GM12874 (cell line): ENCODE results near the gene SNAP29.

ENCODE experiments used
- TF ChIP-seq, protein P1 (sequence below): IDR thresholded peaks from 2 replicates; pipeline ENCODE4 v1.5.1; 2011; ENCODE audit warnings: low read depth, mild to moderate bottlenecking, control low read depth, low read length, moderate library complexity; ENCODE audit not compliant: insufficient read depth

The SNAP29 gene

DNA sequence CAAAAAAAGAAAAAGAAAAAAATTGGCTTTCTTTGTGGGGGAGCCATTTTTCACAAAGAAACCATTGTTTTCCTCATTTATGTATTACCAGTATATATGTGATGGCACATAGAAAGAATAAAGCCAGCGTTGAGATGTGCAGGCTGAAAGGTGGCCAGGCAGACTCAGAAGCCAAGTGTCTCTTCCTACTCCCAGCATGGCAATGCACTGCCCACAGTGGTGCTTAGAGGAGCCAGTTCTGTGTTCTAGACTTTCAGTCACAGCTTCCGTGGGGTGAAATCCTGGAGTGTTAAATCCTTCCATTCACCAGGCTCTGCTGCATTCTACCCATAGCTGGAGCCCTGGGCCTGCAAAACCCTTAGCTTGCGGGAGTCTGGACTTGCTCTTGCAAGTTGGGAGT is 18.9 kb downstream of the SNAP29 start:
- TF ChIP-seq, protein P1, sequence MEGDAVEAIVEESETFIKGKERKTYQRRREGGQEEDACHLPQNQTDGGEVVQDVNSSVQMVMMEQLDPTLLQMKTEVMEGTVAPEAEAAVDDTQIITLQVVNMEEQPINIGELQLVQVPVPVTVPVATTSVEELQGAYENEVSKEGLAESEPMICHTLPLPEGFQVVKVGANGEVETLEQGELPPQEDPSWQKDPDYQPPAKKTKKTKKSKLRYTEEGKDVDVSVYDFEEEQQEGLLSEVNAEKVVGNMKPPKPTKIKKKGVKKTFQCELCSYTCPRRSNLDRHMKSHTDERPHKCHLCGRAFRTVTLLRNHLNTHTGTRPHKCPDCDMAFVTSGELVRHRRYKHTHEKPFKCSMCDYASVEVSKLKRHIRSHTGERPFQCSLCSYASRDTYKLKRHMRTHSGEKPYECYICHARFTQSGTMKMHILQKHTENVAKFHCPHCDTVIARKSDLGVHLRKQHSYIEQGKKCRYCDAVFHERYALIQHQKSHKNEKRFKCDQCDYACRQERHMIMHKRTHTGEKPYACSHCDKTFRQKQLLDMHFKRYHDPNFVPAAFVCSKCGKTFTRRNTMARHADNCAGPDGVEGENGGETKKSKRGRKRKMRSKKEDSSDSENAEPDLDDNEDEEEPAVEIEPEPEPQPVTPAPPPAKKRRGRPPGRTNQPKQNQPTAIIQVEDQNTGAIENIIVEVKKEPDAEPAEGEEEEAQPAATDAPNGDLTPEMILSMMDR: no peak

DNA sequence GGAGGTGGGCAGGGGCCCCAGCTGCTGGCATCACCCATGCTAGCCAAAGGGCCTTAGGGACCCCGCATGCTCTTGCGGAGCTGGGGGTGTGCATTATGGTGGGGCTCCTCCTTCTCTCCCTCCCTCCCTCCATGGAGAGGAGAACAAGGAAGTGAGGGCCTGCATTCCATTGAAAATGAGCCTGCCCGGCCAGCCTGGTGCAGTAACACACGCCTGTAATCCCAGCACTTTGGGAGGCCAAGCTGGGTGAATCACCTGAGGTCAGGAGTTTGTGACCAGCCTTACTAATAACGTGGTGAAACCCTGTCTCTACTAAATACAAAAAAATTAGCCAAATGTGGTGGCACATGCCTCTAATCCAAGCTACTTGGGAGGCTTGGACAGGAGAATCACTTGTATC is 22.4 kb downstream of the SNAP29 start:
- TF ChIP-seq, protein P1: no peak

DNA sequence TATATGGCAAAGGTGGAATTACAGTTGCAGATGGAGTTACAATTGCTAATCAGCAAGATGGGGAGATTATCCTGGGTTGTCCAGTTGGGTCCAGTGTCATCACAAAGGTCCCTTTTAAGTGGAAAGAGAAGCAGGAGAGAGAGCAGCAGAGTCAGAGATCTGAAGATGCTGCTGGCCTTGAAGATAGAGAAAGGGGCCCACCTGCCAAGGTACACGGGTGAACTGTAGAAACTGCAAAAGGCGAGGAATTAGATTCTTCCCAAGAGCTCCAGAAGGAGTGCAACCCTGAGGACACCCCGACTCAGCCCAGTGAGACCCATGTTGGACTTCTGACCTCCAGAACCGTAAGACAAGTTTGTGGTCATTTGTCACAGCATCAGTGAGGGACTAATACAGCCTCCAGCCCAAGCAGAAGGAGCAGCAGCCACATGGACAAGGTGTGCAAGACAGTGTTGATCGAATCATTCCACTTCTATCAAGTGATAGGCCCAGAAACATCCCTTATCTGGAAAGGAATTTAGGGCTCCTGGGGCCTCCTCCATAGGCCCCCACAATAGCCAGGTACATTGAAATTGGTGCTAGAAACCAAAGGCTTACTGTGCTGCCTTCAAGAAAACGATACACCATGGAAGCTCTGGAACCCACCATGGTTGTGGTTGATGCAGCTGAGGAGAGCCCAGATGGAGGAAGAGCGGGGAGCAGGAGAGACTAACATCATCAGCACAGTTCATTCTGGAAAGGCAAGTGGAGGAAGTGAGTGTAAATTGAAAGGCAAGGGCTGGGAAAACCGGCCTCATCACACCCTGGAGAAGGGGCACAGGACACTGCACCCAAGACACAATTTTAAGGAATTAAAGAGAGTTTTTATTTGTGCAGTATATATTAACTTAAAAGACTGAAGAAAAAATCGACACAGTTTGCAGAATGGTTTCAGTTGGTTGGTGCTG is 23.3 kb downstream of the SNAP29 start:
- TF ChIP-seq, protein P1: no peak

- TF ChIP-seq, protein P1: no peak
These were observed 24.0 kb downstream of the SNAP29 start for GRCh38 chr22:20882855-20883254.

DNA sequence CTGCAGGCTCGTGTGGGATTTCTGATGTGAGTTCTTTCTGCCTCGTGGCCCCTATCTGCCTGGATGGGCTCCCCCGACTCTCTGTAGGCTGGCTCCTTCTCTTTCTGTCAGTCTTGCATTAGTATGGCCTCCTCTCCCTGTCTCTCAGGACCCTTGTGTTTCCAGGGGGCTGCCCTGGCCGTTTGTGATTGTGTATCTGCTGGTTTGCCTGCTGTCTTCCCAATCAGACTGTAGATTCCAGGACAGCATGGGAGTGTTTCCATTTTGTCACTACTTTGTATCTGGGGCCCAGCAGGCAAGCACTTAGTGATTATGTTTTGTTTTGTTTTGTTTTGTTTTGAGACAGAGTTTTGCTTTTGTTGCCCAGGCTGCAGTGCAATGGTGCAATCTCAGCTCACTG is 25.6 kb downstream of the SNAP29 start:
- TF ChIP-seq, protein P1: no peak

DNA sequence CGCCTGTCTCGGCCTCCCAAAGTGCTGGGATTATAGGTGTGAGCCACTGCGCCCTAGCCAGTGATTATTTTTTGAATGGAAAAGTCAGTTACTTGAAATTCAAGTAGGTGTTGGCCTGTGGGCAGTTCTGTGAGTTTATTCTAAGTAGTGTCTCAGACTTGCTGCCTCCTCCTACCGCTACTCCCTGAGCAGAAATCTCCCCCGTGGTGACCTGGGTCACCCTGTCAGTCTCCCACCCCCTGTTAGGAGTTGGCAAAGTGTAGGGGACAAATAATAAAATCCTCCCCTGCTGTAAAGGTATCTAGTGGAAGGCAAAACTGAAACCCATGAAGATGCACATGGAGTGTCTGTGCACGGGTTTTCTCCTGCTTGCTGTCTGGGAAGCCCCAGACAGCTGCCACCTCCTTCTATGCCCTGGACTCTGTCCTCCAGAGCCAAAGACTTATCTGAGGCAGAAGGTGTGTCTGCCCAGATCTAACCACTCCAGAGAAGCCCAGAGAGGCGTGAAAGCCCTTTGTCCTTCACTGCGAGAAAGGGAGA is 26.3 kb downstream of the SNAP29 start:
- TF ChIP-seq, protein P1: no peak

DNA sequence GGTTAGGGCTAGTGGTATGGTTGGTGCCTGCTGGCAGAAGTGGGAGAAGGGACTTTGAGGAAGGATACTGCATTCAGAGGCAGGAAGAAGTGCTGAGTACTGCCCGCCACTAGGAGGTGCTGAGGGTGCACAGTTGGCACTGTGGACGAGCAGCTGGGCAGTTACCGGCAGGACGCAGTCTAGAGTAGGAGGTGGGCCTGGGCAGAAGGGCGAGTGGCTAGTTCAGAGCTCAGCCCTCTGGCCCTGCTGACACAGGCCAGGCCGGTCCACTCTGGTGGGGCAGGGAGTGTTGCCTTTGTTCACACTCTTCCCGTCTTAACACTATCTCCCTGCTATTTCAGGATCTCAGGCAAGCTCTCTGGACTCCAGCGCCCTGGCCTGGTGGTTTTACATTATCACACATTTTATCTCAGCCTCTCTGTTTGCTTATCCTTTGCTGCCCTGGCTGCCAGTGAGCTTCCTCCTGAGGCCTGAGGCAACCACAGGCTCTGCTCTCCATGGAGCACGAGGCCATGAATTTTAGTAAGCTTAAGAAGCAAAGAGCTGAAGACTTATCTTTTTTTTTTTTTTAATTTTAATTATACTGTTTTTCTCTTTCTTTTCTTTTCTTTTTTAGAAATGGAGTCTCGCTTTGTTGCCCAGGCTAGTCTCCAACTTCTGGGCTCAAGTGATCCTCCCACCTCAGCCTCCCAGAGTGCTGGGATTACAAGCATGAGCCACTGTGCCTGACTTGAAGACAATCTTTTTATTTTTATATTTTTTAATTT is 26.9 kb downstream of the SNAP29 start:
- TF ChIP-seq, protein P1: peak; percentile 92
